MM.1S (cell line): ENCODE measurements around the gene ARID3C.

Experiments
- CTCF ChIP-seq: fragments of 300-600 bp; sonication (generic); IDR thresholded peaks from 2 replicates; pipeline ENCODE4 v1.5.1; 2016; ENCODE audit warnings: antibody characterized with exemption, low read length, mixed read lengths
- EZH2phosphoT487 ChIP-seq: fragments of 300-600 bp; sonication (generic); IDR thresholded peaks from 2 replicates; pipeline ENCODE4 v1.6.1; 2018; ENCODE audit warnings: antibody characterized with exemption, low read length

GRCh38 chr9:34577400-34578240 is 51.2 kb downstream of the ARID3C start:
- no peak for TF ChIP-seq CTCF
- TF ChIP-seq EZH2phosphoT487, result no peak
